COLO668 (cell line): ENCODE measurements around the gene SDHD.
A peak's percentile ranks its signal among the peaks of the same experiment; 100 is the strongest.

ENCODE experiments used
- DNase-seq: peaks from one replicate; lab custom pipeline; 2025; ENCODE audit not compliant: unreplicated experiment; lab: John Stamatoyannopoulos, UW

Gene SDHD

DNA sequence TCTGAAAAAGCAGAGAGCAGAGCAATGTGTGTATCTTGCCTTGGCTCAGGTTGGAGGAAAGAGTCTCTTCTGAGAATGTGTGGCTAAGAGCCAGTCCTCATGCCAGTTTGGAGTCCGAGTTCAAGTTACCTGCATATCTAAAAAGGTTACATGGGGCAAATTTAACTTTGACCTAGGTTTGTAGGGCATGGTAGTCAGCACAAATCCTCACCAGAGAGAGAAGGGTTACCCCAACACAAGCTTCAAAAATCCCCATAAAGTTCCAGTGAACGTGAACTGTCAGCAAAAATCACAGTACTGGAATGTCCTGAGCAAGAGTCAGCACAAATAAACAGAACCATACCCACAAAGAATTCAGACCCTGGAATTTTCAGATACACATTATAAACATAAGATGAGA lies 13.8 kb downstream of the SDHD start:
- DNase-seq: no peak

GRCh38 chr11:112103446-112103845 lies 16.8 kb downstream of the SDHD start:
- no peak for DNase-seq

DNA sequence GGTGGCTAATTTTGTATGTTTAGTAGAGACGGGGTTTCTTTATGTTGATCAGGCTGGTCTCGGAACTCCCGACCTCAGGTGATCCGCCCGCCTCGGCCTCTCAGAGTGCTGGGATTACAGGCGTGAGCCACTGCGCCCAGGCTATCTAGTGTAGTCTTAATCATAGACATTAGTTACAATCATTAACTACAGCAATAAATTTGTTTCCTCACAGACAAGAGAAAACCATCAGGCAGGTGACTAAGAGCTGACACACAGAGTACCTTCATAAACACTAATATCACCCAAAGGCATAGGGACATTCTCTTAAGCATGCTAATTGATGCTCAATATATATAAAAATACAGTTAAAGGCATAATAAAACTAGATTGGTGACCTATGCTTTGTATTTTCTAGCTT lies 19.4 kb downstream of the SDHD start:
- DNase-seq: no peak

- no peak for DNase-seq
These were observed 27.1 kb downstream of the SDHD start for GRCh38 chr11:112113539-112114457.

GRCh38 chr11:112114460-112114859 lies 27.8 kb downstream of the SDHD start:
- no peak for DNase-seq

DNA sequence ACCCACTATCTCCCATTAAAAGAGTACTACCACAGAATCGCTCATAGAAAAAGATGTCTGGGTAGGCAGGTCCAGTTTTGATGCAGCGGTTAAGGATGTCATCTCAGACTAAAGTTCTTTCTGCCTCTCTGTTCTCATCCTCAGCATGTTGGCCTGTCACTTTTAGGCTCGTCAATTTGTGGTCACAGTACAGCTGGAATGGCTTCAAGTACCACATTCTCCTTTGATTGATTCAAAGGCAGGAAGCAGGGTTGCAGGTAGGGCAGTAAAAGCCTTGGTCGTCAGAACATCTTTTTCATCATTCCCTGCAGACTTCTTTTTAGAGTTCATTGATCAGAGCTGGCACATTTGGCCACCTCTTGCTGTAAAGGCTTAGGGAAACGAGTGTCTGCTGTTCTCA lies 28.7 kb downstream of the SDHD start:
- no peak for DNase-seq

GRCh38 chr11:112118176-112118575 lies 31.5 kb downstream of the SDHD start:
- DNase-seq: no peak

DNA sequence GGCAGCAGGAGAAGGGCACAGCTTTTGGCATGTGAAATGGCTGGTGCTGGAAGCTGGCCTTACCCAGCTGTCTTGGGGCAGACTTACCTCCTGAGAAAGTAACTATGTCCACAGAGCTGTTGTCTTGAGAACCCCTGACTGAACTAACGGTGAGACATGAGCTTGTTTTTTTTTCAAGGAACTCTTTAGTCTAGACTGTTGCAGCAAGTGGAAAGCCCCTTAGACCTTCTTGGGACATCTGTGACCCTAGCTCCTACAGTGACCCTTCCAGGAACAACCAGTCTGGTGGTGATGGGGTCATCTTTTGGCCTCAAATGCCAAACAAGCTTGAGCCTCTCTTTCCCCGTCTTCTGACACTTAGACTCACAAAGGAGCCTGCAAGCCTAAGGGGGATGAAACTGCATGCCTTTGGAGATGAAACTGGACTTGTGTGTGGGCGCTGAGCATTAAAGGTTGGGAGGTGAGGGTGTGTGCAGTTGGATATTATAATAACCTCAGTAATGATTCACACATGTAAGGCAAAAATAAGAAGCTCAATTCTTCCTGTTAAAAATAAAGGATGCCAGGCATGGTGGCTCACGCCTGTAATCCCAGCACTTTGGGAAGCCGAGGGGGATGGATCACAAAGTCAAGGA lies 35.4 kb downstream of the SDHD start:
- no peak for DNase-seq

GRCh38 chr11:112123129-112123528 lies 36.5 kb downstream of the SDHD start:
- DNase-seq: no peak

DNA sequence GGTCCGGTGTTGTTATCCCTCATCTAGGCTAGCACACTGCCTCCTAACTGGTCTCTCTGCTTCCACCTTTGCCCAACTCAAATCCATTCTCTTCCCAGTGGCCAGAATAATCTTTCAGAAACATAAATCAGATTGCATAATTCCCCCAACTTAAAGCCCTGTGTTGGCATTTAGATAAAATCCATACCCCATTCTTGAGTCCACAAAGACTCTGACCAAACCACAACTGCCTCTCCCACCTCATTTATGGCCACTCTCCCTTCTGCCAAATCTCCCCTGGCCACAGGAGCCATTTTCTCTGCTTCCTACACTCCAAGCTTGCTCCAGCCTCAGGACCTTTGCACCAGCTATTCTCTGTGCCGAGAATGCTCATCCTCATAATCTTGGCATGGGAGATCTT lies 40.4 kb downstream of the SDHD start:
- no peak for DNase-seq

- DNase-seq: peak; percentile 72
These were observed 41.9 kb downstream of the SDHD start for GRCh38 chr11:112128483-112129121.

GRCh38 chr11:112129656-112130055 lies 43.0 kb downstream of the SDHD start:
- no peak for DNase-seq

DNA sequence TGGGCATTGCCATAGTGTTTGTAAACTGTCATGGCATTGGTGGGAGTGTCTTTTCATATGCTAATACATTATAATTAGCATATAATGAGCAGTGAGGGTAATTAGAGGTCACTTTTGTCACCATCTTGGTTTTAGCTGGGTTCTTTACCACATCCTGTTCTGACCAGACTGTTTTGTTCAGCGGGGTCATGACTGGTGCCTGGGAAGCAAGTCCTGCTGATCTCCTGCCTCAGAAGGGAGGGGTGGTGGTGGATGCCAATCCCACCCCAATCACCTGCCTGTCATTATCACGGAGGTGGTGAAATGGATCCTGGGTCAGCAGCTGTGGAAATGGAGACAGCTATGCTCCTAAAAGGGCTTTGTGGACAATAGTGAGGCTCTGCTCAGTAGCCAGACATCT lies 46.1 kb downstream of the SDHD start:
- no peak for DNase-seq

GRCh38 chr11:112134473-112134872 lies 47.8 kb downstream of the SDHD start:
- no peak for DNase-seq

GRCh38 chr11:112143597-112143996 lies 56.9 kb downstream of the SDHD start:
- DNase-seq: no peak
